ENCODE measurements around the gene MUTYH.
"Not testable (repeated sequence)": the region's sequence is repeated elsewhere in the genome, so short reads cannot be mapped to it uniquely, and the experiment has no call there.

MUTYH gene

GRCh38 chr1:45322486-45323040, 17.7 kb downstream of the MUTYH start:
- DNase-seq (ENCODE audit: low read depth in 1 of 2, low spot score in 1 of 2) = no peak

GRCh38 chr1:45321444-45321843, 18.8 kb downstream of the MUTYH start:
- no peak for DNase-seq (ENCODE audit: low read depth in 1 of 2, low spot score in 1 of 2)

GRCh38 chr1:45319761-45320160, 20.5 kb downstream of the MUTYH start:
- no peak for DNase-seq (ENCODE audit: low read depth in 1 of 2, low spot score in 1 of 2)

DNA sequence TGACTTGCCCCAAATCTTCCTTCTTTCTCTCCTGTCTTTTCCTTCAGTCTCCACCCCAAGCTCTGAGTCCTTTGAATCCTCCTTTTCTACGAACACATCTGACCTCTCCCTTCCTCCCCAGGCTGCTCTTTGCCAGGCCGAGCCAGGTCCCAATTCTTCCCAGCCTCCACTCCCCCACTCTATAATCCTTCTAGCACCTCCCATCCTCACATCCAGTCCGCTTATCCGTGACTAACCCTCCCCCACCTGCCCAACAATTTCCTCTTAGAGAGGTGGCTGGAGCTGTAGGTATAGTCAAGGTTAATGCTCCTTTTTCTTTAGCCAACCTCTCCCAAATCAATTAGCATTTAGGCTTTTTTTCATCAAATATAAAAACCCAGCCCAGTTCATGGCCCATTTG, 23.1 kb downstream of the MUTYH start:
- no peak for DNase-seq (ENCODE audit: low read depth in 1 of 2, low spot score in 1 of 2)

DNA sequence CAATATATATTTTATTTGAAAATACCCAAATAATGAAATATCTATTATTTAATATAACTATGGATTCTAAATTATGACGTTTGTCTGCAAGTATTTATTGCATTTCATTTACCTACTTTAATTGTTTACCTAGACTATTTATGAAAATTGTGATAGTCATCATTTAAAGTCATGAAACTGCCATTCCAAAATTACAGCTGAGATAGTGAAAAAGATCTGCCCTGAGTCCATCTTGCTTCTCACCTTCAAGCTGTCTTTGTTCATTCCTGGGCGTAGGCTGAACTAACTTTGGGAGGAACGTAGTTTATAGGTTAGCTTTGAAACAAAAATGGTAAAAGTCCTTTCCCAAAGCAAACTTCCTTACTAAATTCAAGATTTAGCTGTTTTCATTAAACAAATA, 26.0 kb downstream of the MUTYH start:
- DNase-seq (ENCODE audit: low read depth in 1 of 2, low spot score in 1 of 2) = no peak

GRCh38 chr1:45306905-45307304, 33.3 kb downstream of the MUTYH start:
- DNase-seq (ENCODE audit: low read depth in 1 of 2, low spot score in 1 of 2) = no peak

GRCh38 chr1:45306319-45306718, 33.9 kb downstream of the MUTYH start:
- peak in 1 of 2 donors; percentile 46 for DNase-seq (ENCODE audit: low read depth in 1 of 2, low spot score in 1 of 2)

DNA sequence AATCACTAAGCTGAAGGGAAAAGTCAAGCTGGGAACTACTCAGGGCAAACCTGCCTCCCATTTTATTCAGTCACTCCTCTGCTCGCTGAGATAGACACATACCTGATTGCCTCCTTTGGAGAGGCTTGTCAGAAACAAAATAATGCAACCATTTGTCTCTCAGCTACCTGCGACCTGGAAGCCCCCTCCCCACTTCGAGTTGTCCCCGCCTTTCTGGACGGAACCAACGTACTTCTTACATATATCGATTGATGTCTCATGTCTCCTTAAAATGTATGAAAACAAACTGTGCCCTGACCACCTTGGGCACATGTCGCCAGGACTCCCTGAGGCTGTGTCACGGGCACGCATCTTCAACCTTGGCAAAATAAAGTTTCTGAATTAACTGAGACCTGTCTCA, 35.0 kb downstream of the MUTYH start:
- no peak for DNase-seq (ENCODE audit: low read depth in 1 of 2, low spot score in 1 of 2)

- DNase-seq (ENCODE audit: low read depth in 1 of 2, low spot score in 1 of 2) = no peak
Measured at GRCh38 chr1:45304311-45305081, 35.7 kb downstream of the MUTYH start.

DNA sequence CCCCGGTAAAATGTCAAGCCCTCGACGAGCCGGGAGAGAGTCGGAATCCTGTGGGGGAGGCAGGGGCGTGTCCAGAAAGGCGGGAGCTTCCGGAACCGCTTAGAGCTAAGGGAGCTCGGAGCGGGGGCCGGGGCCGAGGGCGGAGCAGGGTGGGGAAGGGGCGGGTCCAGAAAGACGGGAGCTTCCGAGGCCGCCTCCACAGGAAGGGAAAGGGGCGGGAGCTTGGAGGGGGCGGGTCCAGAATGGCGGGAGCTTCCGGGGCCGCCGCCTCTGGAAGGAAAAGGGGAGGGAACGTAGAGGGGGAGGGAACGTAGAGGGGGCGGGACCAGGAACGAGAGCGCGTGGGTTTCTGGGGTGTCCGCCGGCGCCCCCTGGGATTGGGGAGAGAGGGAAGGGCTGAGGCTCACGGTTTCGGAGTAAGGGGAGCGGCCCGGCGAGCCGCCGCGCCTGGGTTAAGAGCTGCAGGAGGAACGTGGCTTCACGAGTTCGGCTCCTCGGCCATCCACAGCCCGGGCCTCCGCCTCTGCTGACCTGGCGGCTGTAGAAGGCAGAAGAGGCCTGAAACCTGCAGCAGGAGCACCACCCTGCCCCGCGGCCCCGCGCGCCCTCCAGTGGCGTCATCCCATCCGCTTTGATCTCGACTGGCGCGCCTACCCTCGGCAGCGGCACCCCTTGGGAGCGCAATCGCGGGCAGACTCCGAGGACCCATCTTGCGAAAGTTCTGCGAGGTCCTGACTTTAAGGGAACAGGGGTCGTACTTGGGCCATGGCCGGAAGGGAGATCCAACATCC, 36.5 kb downstream of the MUTYH start:
- peak; percentile 97 to 98 for DNase-seq (ENCODE audit: low read depth in 1 of 2, low spot score in 1 of 2)

- no peak for DNase-seq (ENCODE audit: low read depth in 1 of 2, low spot score in 1 of 2)
Measured at GRCh38 chr1:45302505-45303150, 37.6 kb downstream of the MUTYH start.

DNA sequence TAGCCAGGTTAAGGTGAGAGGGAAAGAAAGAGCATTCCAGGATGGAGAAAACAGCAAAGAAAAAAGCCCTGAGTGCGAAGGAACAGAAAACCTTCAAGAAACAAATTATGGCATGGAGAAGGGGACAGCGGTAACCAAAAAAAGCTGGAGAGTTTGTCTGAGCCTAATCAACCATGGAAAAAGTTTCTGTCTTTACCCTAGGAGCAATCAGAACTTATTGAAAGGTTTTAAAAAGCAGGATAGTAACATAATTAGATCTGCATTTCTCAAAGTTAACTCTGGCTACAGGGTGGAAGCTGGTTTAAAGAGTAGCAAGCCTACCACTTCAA, 39.6 kb downstream of the MUTYH start:
- no peak for DNase-seq (ENCODE audit: low read depth in 1 of 2, low spot score in 1 of 2)

GRCh38 chr1:45299981-45300668, 40.1 kb downstream of the MUTYH start:
- peak in 1 of 2 donors; percentile 41 for DNase-seq (ENCODE audit: low read depth in 1 of 2, low spot score in 1 of 2)

GRCh38 chr1:45299296-45299695, 40.9 kb downstream of the MUTYH start:
- no peak for DNase-seq (ENCODE audit: low read depth in 1 of 2, low spot score in 1 of 2)

DNA sequence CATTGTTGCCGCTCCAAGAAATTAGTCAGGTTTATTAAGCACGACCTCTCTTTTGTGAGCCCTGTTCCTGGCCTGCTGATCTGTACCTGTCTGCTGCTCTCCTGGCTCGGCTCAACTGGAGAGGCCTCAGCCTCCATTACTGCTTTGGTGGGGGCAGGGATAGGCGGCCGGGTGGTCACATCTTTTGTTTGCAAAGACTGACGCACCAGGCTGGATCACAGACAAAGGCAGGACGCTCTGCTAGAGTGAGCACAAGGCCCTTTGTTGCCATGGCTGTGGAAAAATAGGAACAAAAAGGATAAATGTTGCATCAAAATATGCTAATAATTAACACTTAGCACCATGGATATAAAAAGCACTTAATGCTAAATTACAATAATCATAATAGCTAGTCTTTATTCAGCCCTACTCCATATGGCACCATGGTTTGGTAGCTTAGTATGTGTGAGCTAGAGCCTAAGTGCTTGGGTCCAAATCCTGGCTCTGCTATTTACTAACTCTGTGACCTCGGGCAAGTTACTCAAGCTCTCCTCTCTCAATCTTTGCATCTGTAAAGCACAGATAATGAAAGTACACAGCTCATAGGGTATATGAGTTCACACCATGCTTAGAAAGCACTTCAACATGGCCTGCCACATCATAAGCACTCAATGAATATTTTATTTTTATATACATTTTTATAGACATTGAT, 42.4 kb downstream of the MUTYH start:
- DNase-seq (ENCODE audit: low read depth in 1 of 2, low spot score in 1 of 2) = no peak

GRCh38 chr1:45291716-45292115, 48.5 kb downstream of the MUTYH start:
- no peak for DNase-seq (ENCODE audit: low read depth in 1 of 2, low spot score in 1 of 2)

DNA sequence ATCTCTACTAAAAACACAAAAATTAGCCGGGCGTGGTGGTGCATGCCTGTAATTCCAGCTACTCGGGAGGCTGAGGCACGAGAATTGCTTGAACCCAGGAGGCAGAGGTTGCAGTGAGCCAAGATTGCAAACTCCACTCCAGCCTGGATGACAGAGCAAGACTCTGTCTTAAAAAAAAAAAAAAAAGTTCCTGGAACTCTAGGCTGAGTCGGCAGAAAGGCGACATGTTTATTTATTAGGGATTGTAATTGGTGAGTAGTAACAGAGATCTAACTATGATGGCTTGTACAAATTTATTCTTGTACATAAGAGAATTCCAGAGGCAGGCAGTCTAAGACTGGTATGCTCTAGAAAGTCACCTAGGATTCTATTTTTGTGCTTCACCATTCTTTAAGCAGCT, 49.2 kb downstream of the MUTYH start:
- DNase-seq (ENCODE audit: low read depth in 1 of 2, low spot score in 1 of 2) = not testable (repeated sequence)

GRCh38 chr1:45286521-45286920, 53.7 kb downstream of the MUTYH start:
- not testable (repeated sequence) for DNase-seq (ENCODE audit: low read depth in 1 of 2, low spot score in 1 of 2)

GRCh38 chr1:45284858-45285257, 55.4 kb downstream of the MUTYH start:
- DNase-seq (ENCODE audit: low read depth in 1 of 2, low spot score in 1 of 2) = not testable (repeated sequence)

GRCh38 chr1:45282351-45282750, 57.9 kb downstream of the MUTYH start:
- no peak for DNase-seq (ENCODE audit: low read depth in 1 of 2, low spot score in 1 of 2)

All from activated CD4-positive, alpha-beta T cell treated with anti-CD3 and anti-CD28 coated beads, Interleukin-2, amount 50 U/mL, for 24 hours (primary cell).